Type B pancreatic cell (in vitro differentiated cells): ENCODE results near the gene PDCL3. TPM values are rescaled to one million over a fixed set of nuclear protein-coding genes. Genes with fewer than 3 reads are reported as not detected.

Source experiments
- DNase-seq: peaks from one replicate; pipeline ENCODE4 v3.0.0; 2021; ENCODE audit warnings: mixed read lengths; ENCODE audit not compliant: unreplicated experiment; ENCODE audit errors: extremely low spot score
- H3K27ac Mint-ChIP-seq: 2 replicates; pipeline ENCODE4 v1.8.0; 2021; ENCODE audit warnings: mild to moderate bottlenecking, mixed read lengths
- H3K27me3 Mint-ChIP-seq: 2 replicates; pipeline ENCODE4 v1.8.0; 2021; ENCODE audit warnings: mixed read lengths
- H3K36me3 Mint-ChIP-seq: 2 replicates; pipeline ENCODE4 v1.8.0; 2021; ENCODE audit warnings: mixed read lengths
- H3K4me1 Mint-ChIP-seq: one replicate; pipeline ENCODE4 v1.8.0; 2021; ENCODE audit warnings: mixed read lengths; ENCODE audit not compliant: unreplicated experiment
- H3K4me3 Mint-ChIP-seq: 2 replicates; pipeline ENCODE4 v1.8.0; 2021; ENCODE audit warnings: mild to moderate bottlenecking, mixed read lengths
- H3K9me3 Mint-ChIP-seq: 2 replicates; pipeline ENCODE4 v1.8.0; 2021; ENCODE audit warnings: mixed read lengths
- total RNA-seq: library from RNA; stranded (reverse); gene quantifications from 2 replicates; pipeline ENCODE4 v1.2.1, GENCODE V29; 2021; ENCODE audit warnings: low replicate concordance
- TF ChIP-seq, protein P1 (sequence below): fragments of 200-600 bp; sonication (generic); conservative IDR thresholded peaks from 2 replicates; pipeline ENCODE4 v1.5.0; 2021; ENCODE audit warnings: antibody characterized with exemption, mild to moderate bottlenecking

The PDCL3 gene
- total RNA-seq, 1 donor from 2014 or later = 23.1 TPM

DNA sequence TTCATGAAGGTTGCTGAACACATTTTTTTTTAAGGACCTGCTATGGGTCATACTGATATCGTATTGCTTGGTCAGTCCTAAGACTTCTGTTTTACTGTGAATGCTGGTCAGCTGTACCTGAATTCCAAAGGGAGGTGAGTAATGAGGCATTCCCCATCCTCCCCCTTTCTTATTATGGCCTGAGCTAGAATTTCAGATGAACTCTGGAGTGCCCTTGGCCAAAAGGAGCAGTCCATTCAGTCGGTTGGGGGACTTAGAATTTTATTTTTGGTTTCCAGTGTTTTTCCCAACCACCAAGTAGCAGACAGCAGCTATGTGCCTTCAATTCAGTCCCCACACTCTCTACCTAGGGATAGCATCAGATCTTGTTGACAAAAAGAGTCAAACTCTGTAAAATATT lies 26.9 kb upstream of the PDCL3 start:
- H3K27me3 Mint-ChIP-seq = no peaks in the 10 kb centered on the region
- no peak overlapping the region for H3K27ac Mint-ChIP-seq
- H3K9me3 Mint-ChIP-seq = peaks cover 5% of the 10 kb centered on the region
- no peaks in the 10 kb centered on the region for H3K4me1 Mint-ChIP-seq
- H3K4me3 Mint-ChIP-seq = no peak overlapping the region
- no peaks in the 10 kb centered on the region for H3K36me3 Mint-ChIP-seq
- no peak for DNase-seq
- TF ChIP-seq, protein P1, sequence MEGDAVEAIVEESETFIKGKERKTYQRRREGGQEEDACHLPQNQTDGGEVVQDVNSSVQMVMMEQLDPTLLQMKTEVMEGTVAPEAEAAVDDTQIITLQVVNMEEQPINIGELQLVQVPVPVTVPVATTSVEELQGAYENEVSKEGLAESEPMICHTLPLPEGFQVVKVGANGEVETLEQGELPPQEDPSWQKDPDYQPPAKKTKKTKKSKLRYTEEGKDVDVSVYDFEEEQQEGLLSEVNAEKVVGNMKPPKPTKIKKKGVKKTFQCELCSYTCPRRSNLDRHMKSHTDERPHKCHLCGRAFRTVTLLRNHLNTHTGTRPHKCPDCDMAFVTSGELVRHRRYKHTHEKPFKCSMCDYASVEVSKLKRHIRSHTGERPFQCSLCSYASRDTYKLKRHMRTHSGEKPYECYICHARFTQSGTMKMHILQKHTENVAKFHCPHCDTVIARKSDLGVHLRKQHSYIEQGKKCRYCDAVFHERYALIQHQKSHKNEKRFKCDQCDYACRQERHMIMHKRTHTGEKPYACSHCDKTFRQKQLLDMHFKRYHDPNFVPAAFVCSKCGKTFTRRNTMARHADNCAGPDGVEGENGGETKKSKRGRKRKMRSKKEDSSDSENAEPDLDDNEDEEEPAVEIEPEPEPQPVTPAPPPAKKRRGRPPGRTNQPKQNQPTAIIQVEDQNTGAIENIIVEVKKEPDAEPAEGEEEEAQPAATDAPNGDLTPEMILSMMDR = no peak

DNA sequence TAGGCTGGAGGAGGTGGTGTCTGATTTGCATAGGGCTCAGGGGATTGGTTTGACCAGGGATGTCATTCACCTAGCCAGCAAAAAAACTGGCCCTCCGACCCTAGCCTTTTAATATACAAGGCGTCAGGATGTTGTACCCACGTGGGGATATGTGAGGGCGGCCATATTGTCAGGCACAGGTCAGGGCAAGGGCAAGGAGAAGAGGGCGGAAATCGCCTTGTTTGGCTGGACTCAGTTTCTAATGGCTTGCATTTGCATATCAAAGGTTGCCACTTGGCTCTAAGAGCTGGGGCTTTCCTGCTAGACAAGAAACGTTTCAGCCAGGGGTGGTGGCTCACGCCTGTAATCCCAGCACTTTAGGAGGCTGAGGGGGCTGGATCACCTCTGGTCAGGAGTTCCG lies 24.9 kb upstream of the PDCL3 start:
- no peak overlapping the region for H3K27ac Mint-ChIP-seq
- no peaks in the 10 kb centered on the region for H3K4me1 Mint-ChIP-seq
- H3K36me3 Mint-ChIP-seq = no peaks in the 10 kb centered on the region
- H3K4me3 Mint-ChIP-seq = no peak overlapping the region
- peaks cover 5% of the 10 kb centered on the region for H3K9me3 Mint-ChIP-seq
- DNase-seq = no peak
- no peaks in the 10 kb centered on the region for H3K27me3 Mint-ChIP-seq
- TF ChIP-seq, protein P1 = no peak

DNA sequence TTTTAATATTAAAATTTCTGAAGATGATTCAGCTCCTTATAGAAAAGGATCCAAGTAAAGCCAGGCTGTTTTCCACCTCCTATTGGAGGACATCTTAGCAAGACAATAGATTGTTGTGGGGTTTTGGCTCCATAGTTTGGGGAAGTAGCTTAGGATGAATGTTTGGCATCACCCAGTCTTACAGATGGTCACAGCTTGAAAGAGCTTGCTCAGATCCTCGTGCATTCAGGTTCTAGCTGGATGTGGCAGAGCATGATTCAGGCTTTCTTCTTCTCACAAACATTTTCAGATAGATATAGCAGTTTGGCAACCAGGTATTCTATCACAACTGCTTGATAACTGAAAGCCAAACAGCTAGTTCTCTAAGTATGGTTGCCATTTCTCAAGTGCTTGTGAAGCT lies 23.6 kb upstream of the PDCL3 start:
- Mint-ChIP-seq H3K36me3 (no peaks in the 10 kb centered on the region), H3K27me3 (no peaks in the 10 kb centered on the region), H3K4me3 (no peak overlapping the region), H3K4me1 (no peaks in the 10 kb centered on the region), H3K27ac (no peak overlapping the region), H3K9me3 (peaks cover 8% of the 10 kb centered on the region)
- TF ChIP-seq, protein P1 = no peak
- no peak for DNase-seq

DNA sequence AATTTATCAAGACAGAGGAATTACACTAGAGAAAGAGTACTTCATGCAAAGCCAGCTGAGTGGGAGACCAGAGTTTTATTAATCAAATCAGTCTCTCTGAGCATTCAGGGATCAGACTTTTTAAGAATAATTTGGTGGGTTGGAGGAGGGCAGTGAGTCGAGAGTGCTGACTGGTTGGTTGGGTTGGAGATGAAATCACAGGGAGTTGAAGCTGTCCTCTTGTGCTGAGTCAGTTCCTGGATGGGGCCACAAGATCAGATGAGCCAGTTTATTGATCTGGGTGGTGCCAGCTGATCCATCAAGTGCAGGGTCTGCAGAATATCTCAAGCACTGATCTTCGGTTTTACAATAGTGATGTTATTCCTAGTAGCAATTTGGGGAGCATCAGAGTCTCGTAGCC lies 21.4 kb upstream of the PDCL3 start:
- no peaks in the 10 kb centered on the region for H3K4me1 Mint-ChIP-seq
- H3K27me3 Mint-ChIP-seq = no peaks in the 10 kb centered on the region
- peaks cover 8% of the 10 kb centered on the region for H3K9me3 Mint-ChIP-seq
- H3K36me3 Mint-ChIP-seq = no peaks in the 10 kb centered on the region
- TF ChIP-seq, protein P1 = no peak
- no peak overlapping the region for H3K4me3 Mint-ChIP-seq
- no peak for DNase-seq
- no peak overlapping the region for H3K27ac Mint-ChIP-seq

DNA sequence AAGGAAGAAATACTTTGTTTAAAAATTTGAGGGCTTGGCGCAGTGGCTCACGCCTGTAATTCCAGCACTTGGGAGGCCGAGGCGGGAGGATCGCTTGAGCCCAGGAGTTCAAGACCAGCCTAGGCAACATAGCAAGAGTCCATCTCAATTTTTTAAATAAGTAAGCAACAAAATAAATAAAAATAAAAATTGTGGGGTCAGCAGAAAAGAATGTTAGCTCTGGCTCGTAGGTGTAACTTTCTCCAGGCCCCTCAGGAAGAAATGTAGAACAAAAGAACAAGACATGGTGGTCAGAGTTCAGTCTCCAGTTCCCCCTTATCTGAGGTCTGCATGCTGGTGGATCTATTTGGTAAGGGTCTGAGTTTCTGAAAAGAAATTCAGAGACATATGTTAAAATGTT lies 20.4 kb upstream of the PDCL3 start:
- Mint-ChIP-seq H3K9me3 (peaks cover 8% of the 10 kb centered on the region), H3K27me3 (peaks cover 5% of the 10 kb centered on the region), H3K4me3 (no peak overlapping the region), H3K27ac (no peak overlapping the region), H3K36me3 (no peaks in the 10 kb centered on the region), H3K4me1 (no peaks in the 10 kb centered on the region)
- DNase-seq = no peak
- TF ChIP-seq, protein P1 = no peak

DNA sequence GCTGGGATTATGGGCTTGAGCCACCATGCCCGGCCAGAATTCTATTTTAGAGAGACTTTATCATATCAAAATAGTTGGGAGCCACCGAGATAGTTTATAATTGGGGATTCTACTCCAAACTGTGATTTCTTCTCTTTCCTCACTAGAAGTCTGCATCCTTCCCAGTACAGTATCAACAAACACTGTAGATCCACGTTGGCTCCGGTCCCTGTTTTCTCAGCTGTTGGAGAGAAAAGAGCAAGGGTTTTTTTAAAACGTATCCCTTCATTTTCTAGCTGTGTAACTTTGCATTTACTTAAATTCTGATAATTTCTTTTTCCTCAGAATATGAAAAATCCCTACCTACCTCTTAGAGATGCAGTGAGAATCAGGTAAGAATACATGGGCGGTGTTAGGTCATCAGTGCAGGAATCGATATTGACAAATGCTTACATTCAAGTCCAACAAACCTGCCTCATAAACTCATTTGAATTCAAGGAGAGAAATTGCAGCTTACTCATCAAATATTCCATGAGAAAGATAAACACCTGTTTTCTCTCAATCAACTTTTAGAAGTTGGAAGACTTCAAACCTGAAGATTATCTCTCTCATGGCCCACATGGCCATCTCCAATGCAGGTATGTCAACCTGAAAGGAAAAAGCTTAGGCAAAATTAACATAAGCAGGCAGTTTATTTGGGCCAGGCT lies 17.7 kb upstream of the PDCL3 start:
- Mint-ChIP-seq H3K4me3 (no peak overlapping the region), H3K27ac (no peak overlapping the region), H3K27me3 (peaks cover 10% of the 10 kb centered on the region), H3K36me3 (no peaks in the 10 kb centered on the region), H3K4me1 (no peaks in the 10 kb centered on the region), H3K9me3 (peaks cover 8% of the 10 kb centered on the region)
- TF ChIP-seq, protein P1 = no peak
- no peak for DNase-seq
